ENCODE measurements around the gene TNS3. TPM values are rescaled to one million over a fixed set of nuclear protein-coding genes. Genes with fewer than 3 reads are reported as not detected.

TNS3 gene
- total RNA-seq, 4 donors from 2014 or later = 27.2 to 110 (median 47.5) TPM

DNA sequence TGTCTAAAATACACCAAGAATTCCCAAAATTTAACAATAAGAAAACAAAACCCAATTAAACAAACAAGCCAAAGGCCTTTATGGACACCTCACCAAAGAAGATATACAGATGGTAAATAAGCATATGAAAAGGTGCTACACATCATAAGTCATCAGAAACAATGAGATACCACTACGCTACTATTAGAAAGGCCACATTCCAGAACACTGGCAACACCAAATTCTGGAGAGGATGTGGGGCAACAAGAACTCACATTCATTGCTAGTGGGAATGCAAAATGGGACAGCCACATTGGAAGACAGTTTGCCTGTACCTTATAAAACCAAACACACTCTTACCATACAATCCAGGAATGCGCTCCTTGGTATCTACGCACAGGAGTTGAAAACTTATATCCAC lies 291.4 kb downstream of the TNS3 start:
- intact Hi-C loops (cut with DNase I; ENCODE audit: low total_unique reads) = no loop called here
- Histone ChIP-seq H3K36me3 (no peaks in the 10 kb centered on the region), H3K27me3 (no peaks in the 10 kb centered on the region), H3K9me3 (no peaks in the 10 kb centered on the region), H3K27ac (no peak overlapping the region), H3K4me3 (no peak overlapping the region), H3K4me1 (peaks cover 0 to 4% of the 10 kb centered on the region in 2 donors)
- TF ChIP-seq, protein P1, sequence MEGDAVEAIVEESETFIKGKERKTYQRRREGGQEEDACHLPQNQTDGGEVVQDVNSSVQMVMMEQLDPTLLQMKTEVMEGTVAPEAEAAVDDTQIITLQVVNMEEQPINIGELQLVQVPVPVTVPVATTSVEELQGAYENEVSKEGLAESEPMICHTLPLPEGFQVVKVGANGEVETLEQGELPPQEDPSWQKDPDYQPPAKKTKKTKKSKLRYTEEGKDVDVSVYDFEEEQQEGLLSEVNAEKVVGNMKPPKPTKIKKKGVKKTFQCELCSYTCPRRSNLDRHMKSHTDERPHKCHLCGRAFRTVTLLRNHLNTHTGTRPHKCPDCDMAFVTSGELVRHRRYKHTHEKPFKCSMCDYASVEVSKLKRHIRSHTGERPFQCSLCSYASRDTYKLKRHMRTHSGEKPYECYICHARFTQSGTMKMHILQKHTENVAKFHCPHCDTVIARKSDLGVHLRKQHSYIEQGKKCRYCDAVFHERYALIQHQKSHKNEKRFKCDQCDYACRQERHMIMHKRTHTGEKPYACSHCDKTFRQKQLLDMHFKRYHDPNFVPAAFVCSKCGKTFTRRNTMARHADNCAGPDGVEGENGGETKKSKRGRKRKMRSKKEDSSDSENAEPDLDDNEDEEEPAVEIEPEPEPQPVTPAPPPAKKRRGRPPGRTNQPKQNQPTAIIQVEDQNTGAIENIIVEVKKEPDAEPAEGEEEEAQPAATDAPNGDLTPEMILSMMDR (IDR thresholded peaks at IDR 0.05) = no peak
- TF ChIP-seq POLR2A (IDR thresholded peaks at IDR 0.05) = no peak
- DNase-seq = no peak

DNA sequence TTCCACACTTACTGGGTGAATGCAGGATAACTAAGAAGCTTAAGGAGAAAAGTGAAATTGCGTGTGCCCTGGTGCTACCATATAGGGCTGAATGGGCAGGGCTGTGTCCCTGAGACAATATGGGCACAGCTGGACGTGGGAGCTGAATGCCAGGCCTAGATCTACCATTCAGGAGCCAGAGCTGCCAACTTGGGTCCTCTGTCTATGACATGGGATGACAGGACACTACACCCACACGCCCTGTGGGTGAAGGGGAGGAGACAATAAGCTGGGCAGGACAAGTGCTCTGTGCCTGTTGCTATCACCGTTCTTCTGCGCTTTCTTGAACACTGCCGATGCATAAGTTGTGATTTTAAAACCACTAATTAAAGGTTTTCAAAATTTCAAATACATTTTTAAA lies 293.9 kb downstream of the TNS3 start:
- H3K9me3 ChIP-seq = no peaks in the 10 kb centered on the region
- intact Hi-C loops (cut with DNase I; ENCODE audit: low total_unique reads) = no loop called here
- no peak for DNase-seq
- TF ChIP-seq, protein P1 (IDR thresholded peaks at IDR 0.05) = no peak
- TF ChIP-seq POLR2A (IDR thresholded peaks at IDR 0.05) = no peak
- no peak overlapping the region for H3K4me3 ChIP-seq
- no peaks in the 10 kb centered on the region for H3K36me3 ChIP-seq
- no peak overlapping the region for H3K27ac ChIP-seq
- H3K4me1 ChIP-seq = no peaks in the 10 kb centered on the region
- H3K27me3 ChIP-seq = no peaks in the 10 kb centered on the region

DNA sequence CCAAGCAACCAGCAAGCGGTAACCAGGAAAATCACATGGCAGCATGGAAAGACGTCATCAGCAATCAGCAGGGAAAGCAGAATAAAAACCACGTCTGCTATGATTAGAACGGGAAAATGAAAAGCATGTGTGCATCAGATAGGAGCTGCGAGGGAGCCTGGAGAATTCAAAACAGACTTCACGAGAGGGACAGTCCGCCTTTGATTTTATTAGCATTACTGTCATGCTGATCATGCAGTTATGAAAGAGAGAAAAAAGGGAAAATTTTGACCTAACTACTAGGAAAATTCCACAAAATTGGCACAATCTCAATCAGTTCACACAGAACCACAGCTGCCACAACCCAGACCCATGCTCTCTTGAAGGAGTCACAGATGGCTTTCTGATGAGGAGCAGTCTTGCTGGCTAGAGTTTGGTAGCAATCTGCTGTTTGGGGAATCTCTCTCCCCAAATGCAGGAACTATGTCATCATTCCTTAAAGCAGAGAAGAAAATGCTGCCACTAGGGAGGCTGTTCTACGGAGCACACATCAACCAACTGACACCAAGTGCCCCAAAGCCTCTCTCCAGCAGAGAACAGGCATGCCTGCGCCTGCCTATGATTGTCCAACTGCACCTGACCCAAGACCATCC lies 295.9 kb downstream of the TNS3 start:
- H3K4me1 ChIP-seq = no peaks in the 10 kb centered on the region
- peak overlapping the region; percentile 18 to 25 for H3K27ac ChIP-seq
- intact Hi-C loops (cut with DNase I; ENCODE audit: low total_unique reads) = no loop called here
- H3K4me3 ChIP-seq = no peak overlapping the region
- no peak for DNase-seq
- no peaks in the 10 kb centered on the region for H3K36me3 ChIP-seq
- no peaks in the 10 kb centered on the region for H3K27me3 ChIP-seq
- TF ChIP-seq, protein P1 (IDR thresholded peaks at IDR 0.05) = peak in 1 of 4 experiments; percentile 45
- no peak for TF ChIP-seq POLR2A (IDR thresholded peaks at IDR 0.05)
- H3K9me3 ChIP-seq = no peaks in the 10 kb centered on the region

DNA sequence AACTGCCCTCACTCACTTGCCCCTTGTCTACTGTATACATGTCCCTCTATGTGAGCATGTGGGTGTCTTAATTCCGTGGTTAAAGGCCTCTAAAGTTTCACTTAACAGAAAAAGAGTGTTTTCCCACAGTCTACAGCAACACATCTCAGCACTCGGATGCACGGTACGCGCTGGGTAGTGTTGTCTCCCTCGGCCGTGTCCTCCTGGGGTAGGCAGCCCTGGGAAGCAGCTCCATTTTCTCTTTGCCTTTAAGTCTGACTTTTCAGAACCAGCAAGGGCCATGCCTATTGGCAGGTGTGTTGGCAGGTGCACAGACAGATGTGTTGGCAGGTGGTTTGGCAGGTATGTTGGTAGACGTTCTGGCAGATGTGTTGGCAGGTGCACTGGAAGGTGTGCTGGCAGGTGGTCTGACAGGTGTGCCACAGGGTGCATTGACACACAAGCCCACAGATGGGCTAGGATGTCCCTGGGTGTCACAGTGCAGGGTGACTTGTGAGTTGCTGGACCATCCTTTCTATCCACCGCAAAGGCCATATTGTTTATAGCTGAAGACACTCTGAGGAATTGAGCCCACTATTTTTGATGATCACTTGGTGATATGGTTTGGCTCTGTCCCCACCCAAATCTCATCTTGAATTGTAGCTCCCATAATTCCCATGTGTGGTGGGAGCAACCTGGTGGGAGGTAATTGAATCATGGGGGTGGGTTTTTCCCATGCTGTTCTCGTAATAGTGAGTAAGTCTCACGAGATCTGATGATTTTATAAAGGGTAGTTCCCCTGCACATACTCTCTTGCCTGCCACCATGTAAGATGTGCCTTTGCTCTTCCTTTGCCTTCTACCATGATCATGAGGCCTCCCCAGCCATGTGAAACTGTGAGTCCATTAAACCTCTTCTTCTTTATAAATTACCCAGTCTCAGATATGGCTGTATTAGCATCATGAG lies 296.9 kb downstream of the TNS3 start:
- H3K4me1 ChIP-seq = no peaks in the 10 kb centered on the region
- H3K27ac ChIP-seq = peak overlapping the region; percentile 17 to 25
- H3K27me3 ChIP-seq = no peaks in the 10 kb centered on the region
- no peak for TF ChIP-seq POLR2A (IDR thresholded peaks at IDR 0.05)
- TF ChIP-seq, protein P1 (IDR thresholded peaks at IDR 0.05) = no peak
- intact Hi-C loops (cut with DNase I; ENCODE audit: low total_unique reads) = no loop called here
- no peaks in the 10 kb centered on the region for H3K36me3 ChIP-seq
- no peak for DNase-seq
- no peak overlapping the region for H3K4me3 ChIP-seq
- no peaks in the 10 kb centered on the region for H3K9me3 ChIP-seq

Data from uterus (tissue), 4 donors.